Gastrocnemius medialis (tissue), 4 donors: Measurements from ENCODE around the gene SUDS3. TPM values are rescaled to one million over a fixed set of nuclear protein-coding genes. Genes with fewer than 3 reads are reported as not detected.

ENCODE experiments used
- ATAC-seq, 2 donors: fragments of 150-250 bp; one replicate each; pipeline ENCODE4 v1.9.1; 2016
- DNase-seq, 2 donors: peaks; one replicate each; pipeline ENCODE4 v3.0.0-alpha.2; 2019
- H3K27ac ChIP-seq, 4 donors: fragments of 200-600 bp; sonication (generic); 1 replicate in 1 of 4; 2 replicates in 3 of 4; pipeline ENCODE4 v1.5.1; 2016 to 2018; ENCODE audit warnings: mild to moderate bottlenecking in 2 of 4, moderate library complexity in 1 of 4
- H3K27me3 ChIP-seq, 3 donors: fragments of 200-600 bp; sonication (generic) in 2 of 3; 1 replicate in 1 of 3; 2 replicates in 2 of 3; pipeline versions ENCODE4 v1.5.1 to v1.6.0; 2016 to 2019; ENCODE audit warnings: mild to moderate bottlenecking in 1 of 3, moderate library complexity in 1 of 3
- H3K36me3 ChIP-seq, 2 donors: fragments of 200-600 bp; sonication (generic) in 1 of 2; one replicate each; pipeline ENCODE4 v1.5.1; 2017 to 2018
- H3K4me1 ChIP-seq, 2 donors: fragments of 200-600 bp; sonication (generic) in 1 of 2; one replicate each; pipeline ENCODE4 v1.5.1; 2016 to 2017; ENCODE audit warnings: mild to moderate bottlenecking in 2 of 2
- H3K4me3 ChIP-seq, 4 donors: fragments of 200-600 bp; sonication (generic) in 3 of 4; 1 replicate in 1 of 4; 2 replicates in 3 of 4; pipeline ENCODE4 v1.5.1; 2016 to 2019; ENCODE audit warnings: mild to moderate bottlenecking in 2 of 4
- H3K9me3 ChIP-seq, 3 donors: fragments of 200-600 bp; sonication (generic) in 2 of 3; 1 replicate in 1 of 3; 2 replicates in 2 of 3; pipeline ENCODE4 v1.5.1; 2016 to 2019
- POLR2A ChIP-seq, 2 donors: fragments of 450-650 bp; IDR thresholded peaks; one replicate each; pipeline ENCODE4 v1.6.1; 2017; ENCODE audit warnings: antibody characterized with exemption in 2 of 2, mild to moderate bottlenecking in 2 of 2, moderate library complexity in 2 of 2
- in situ Hi-C, 4 donors: fragments of 200-750 bp; cut with MboI; loops; one replicate each; pipeline versions ENCODE4 v1.15.0 to v1.8.0; 2017; ENCODE audit warnings: low sequenced_read_pairs in 4 of 4
- intact Hi-C: fragments of 100-400 bp; cut with DNase I; formaldehyde crosslinking; loops from one replicate; pipeline ENCODE4 v1.15.1; 2023; ENCODE audit warnings: low total_unique reads
- total RNA-seq, 4 donors: library from RNA; depleted of rRNA; stranded (reverse); fragments of >200 nt; gene quantifications; one replicate each; pipeline versions ENCODE4 v1.1.0 to v1.2.3, GENCODE V29; 2016
- TF ChIP-seq, protein P1 (sequence below), 5 experiments: fragments of 450-650 bp in 3 of 5; fragments of 200-600 bp in 2 of 5; sonication (generic) in 2 of 5; IDR thresholded peaks in 4 of 5; conservative IDR thresholded peaks in 1 of 5; 1 replicate in 4 of 5; 2 replicates in 1 of 5; pipeline ENCODE4 v1.5.1; 2016 to 2019; ENCODE audit warnings: antibody characterized with exemption in 5 of 5, mild to moderate bottlenecking in 3 of 5, moderate library complexity in 3 of 5

Gene SUDS3
- total RNA-seq, 4 donors from 2014 or later = 17.0 to 33.2 (median 29.1) TPM

DNA sequence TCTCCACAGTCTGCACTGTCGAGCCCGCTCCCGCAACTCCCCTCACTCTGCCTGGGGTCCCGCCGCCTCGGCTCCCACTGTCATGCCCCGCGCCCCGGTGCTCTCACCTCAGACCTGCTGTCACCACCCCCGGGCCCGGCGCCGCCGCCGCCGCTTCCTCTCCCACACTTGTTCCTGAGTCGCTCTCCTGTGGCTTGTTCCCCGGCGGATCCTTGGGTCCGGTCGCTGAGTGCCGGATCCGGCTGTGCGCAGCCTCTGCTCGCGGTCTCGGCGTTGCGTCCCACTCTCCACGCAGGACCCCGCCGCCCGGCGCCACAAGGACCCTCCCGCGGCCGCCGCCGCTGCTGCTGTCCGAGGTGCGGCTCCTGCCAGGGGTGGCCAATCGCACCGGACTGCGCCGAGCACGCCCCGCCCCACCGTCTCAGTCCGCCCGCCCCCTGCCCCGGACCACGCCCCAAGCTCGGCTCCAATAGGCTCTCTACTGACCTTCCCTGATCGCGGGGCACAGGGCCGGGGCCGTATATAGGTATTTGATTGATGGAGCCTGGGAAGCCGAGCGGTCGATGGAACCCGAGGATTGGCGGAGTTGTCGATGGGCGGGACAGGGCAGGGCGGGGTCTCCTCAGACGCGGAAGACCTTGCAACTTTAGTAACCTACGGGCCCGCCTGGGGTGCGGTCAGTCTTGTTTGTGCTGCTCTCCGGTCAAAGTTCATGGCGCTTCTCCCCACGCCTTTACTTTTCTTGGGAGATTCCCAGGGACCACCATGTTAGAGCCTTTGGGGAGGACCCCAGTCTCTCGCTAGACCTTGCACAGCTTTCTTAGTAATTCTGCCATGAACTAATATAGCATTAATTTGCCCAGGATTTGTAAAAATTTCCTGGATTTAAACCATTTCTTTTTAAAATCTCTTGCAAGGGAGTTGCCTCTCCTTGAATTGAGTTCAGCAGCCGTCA, 3.5 kb upstream of the SUDS3 start, which contains the start of gene TAOK3:
TSS of gene TAOK3 (minus strand) at position 367 of the 955 bp plus-strand sequence. CDS start 117,340 bp downstream, outside the sequence.
- peak within 1 kb of the TSS; percentile 91 to 98 (median 96) for H3K27ac ChIP-seq
- H3K36me3 ChIP-seq = no peaks in the 10 kb centered on the region
- intact Hi-C loops (loop anchor here (5.0 to 10.0 kb wide), 4 partner anchors 271 to 1832 kb away; partner anchors contain the start of genes HSPB8, RNFT2, RPLP0 and SPRING1), in situ Hi-C loops (loop anchor here in 1 of 4 donors (5.0 kb wide), 1 partner anchor 196 kb away; no protein-coding TSS in a partner anchor)
- H3K27me3 ChIP-seq = no peaks in the 10 kb centered on the region
- peaks cover 42 to 55% of the 10 kb centered on the region in 2 donors for H3K4me1 ChIP-seq
- peak; percentile 94 to 95 for TF ChIP-seq POLR2A (IDR thresholded peaks at IDR 0.05)
- TF ChIP-seq, protein P1, sequence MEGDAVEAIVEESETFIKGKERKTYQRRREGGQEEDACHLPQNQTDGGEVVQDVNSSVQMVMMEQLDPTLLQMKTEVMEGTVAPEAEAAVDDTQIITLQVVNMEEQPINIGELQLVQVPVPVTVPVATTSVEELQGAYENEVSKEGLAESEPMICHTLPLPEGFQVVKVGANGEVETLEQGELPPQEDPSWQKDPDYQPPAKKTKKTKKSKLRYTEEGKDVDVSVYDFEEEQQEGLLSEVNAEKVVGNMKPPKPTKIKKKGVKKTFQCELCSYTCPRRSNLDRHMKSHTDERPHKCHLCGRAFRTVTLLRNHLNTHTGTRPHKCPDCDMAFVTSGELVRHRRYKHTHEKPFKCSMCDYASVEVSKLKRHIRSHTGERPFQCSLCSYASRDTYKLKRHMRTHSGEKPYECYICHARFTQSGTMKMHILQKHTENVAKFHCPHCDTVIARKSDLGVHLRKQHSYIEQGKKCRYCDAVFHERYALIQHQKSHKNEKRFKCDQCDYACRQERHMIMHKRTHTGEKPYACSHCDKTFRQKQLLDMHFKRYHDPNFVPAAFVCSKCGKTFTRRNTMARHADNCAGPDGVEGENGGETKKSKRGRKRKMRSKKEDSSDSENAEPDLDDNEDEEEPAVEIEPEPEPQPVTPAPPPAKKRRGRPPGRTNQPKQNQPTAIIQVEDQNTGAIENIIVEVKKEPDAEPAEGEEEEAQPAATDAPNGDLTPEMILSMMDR (IDR thresholded peaks at IDR 0.05 in 4 of 5, conservative IDR thresholded peaks at IDR 0.05 in 1 of 5) = no peak
- H3K4me3 ChIP-seq = peak within 1 kb of the TSS; percentile 67 to 99 (median 96)
- peak; percentile 72 to 83 for ATAC-seq
- peak; percentile 99 to 100 for DNase-seq
- no peaks in the 10 kb centered on the region for H3K9me3 ChIP-seq

DNA sequence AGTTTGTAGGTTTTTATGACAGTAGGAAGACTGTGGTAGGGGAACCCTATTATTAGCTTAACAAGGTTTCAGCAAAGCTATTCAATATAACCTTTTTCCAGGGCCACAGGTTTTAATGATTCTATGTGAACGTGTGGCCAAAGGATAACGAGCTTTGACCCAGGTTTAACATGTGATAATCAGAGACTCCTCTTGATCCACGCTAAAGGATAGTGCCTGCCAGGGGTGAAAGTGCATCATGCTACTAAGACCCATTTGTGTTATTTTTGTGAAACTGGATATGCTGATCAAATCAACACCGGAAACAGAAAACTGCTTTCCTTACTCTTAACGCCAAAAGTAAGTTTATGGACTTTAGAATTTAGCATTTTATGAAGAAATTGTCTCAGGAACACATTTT, 2.7 kb upstream of the SUDS3 start:
- intact Hi-C loops = loop anchor here (2.0 to 10.0 kb wide), 5 partner anchors 271 to 1831 kb away; partner anchors contain the start of genes HSPB8, RNFT2, RPLP0 and SPRING1
- Histone ChIP-seq H3K9me3 (no peaks in the 10 kb centered on the region), H3K27ac (peak overlapping the region; percentile 91 to 98 (median 96)), H3K4me1 (peaks cover 46 to 61% of the 10 kb centered on the region in 2 donors), H3K4me3 (peak overlapping the region; percentile 62 to 97 (median 83)), H3K27me3 (no peaks in the 10 kb centered on the region), H3K36me3 (no peaks in the 10 kb centered on the region)
- in situ Hi-C loops = loop anchor here in 1 of 4 donors (5.0 kb wide), 1 partner anchor 196 kb away; no protein-coding TSS in a partner anchor
- TF ChIP-seq, protein P1 (IDR thresholded peaks at IDR 0.05 in 4 of 5, conservative IDR thresholded peaks at IDR 0.05 in 1 of 5) = no peak
- no peak for TF ChIP-seq POLR2A (IDR thresholded peaks at IDR 0.05)
- ATAC-seq = no peak
- no peak for DNase-seq

DNA sequence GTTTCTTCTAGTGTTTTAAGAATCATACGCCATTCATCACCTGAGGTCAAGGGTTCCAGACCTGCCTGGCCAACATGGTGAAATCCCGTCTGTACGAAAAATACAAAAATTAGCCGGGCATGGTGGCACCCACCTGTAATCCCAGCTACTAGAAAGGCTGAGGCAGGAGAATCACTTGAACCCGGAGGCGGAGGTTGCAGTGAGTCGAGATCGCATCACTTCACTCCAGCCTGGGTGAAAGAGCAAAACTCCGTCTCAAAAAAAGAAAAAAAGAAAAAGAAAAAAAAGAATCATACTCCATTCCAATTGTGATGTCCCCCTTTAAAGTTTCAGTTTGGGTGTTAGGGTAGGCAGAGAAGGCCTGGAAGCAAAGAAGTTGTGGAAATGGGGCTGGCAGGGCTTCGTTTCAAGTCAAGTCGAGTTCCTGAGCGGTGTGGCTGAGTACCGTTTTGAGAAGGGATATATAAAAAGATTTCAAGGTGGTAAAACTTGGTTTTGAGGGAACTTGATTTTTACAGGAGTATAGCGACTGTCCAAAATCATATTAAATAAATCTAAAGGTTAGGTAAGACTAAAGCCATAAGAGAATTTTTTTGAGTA, 2.1 kb upstream of the SUDS3 start:
- Histone ChIP-seq H3K4me3 (peak overlapping the region in 2 of 4 donors; percentile 8 to 62), H3K36me3 (no peaks in the 10 kb centered on the region), H3K9me3 (no peaks in the 10 kb centered on the region), H3K27ac (peak overlapping the region; percentile 91 to 98 (median 96)), H3K27me3 (no peaks in the 10 kb centered on the region), H3K4me1 (peaks cover 46 to 60% of the 10 kb centered on the region in 2 donors)
- intact Hi-C loops (loop anchor here (2.0 to 10.0 kb wide), 5 partner anchors 272 to 1831 kb away; partner anchors contain the start of genes HSPB8, RNFT2, RPLP0 and SPRING1), in situ Hi-C loops (loop anchor here in 1 of 4 donors (5.0 kb wide), 1 partner anchor 197 kb away; no protein-coding TSS in a partner anchor)
- ATAC-seq = no peak
- no peak for TF ChIP-seq POLR2A (IDR thresholded peaks at IDR 0.05)
- TF ChIP-seq, protein P1 (IDR thresholded peaks at IDR 0.05 in 4 of 5, conservative IDR thresholded peaks at IDR 0.05 in 1 of 5) = no peak
- DNase-seq = no peak

DNA sequence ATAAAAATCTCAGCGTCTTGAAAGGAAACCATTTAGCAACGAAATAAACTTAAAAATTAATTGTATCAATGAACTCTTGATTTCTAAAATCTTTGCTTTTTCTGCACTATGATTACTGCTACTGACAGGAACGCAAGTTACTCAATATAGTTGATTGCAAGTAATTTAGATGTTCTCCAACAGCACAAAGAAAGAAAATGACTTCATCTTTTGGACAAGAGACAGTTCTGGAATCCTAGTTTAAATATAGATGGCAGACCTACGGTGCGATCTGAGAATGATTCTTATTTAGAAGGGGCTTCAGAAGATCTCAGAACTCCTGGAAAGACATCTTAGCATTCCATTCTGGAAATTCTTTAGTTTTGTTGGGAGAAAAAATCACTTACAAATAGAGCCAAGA, 1.4 kb upstream of the SUDS3 start:
- peak overlapping the region; percentile 15 to 97 (median 84) for H3K4me3 ChIP-seq
- DNase-seq = no peak
- in situ Hi-C loops = loop anchor here in 2 of 4 donors (5.0 kb wide), 2 partner anchors 193 to 198 kb away; no protein-coding TSS in a partner anchor
- intact Hi-C loops = loop anchor here (1.0 to 10.0 kb wide), 8 partner anchors 162 to 1830 kb away; partner anchors contain the start of genes HSPB8, PEBP1, RNFT2 and RPLP0
- H3K9me3 ChIP-seq = no peaks in the 10 kb centered on the region
- no peaks in the 10 kb centered on the region for H3K27me3 ChIP-seq
- peak; percentile 47 to 51 for ATAC-seq
- H3K27ac ChIP-seq = peak overlapping the region; percentile 91 to 98 (median 96)
- TF ChIP-seq POLR2A (IDR thresholded peaks at IDR 0.05) = no peak
- TF ChIP-seq, protein P1 (IDR thresholded peaks at IDR 0.05 in 4 of 5, conservative IDR thresholded peaks at IDR 0.05 in 1 of 5) = no peak
- H3K36me3 ChIP-seq = peaks cover 0 to 5% of the 10 kb centered on the region in 2 donors
- peaks cover 46 to 56% of the 10 kb centered on the region in 2 donors for H3K4me1 ChIP-seq
